GM21390 (cell line): ENCODE results near the gene RPS13.
"Not testable (repeated sequence)": the region's sequence is repeated elsewhere in the genome, so short reads cannot be mapped to it uniquely, and the experiment has no call there.

Experiments used
- ATAC-seq: cut with Tn5 transposase; IDR thresholded peaks from one replicate; pipeline ENCODE4 v1.9.1; 2021; ENCODE audit not compliant: unreplicated experiment

Gene RPS13

DNA sequence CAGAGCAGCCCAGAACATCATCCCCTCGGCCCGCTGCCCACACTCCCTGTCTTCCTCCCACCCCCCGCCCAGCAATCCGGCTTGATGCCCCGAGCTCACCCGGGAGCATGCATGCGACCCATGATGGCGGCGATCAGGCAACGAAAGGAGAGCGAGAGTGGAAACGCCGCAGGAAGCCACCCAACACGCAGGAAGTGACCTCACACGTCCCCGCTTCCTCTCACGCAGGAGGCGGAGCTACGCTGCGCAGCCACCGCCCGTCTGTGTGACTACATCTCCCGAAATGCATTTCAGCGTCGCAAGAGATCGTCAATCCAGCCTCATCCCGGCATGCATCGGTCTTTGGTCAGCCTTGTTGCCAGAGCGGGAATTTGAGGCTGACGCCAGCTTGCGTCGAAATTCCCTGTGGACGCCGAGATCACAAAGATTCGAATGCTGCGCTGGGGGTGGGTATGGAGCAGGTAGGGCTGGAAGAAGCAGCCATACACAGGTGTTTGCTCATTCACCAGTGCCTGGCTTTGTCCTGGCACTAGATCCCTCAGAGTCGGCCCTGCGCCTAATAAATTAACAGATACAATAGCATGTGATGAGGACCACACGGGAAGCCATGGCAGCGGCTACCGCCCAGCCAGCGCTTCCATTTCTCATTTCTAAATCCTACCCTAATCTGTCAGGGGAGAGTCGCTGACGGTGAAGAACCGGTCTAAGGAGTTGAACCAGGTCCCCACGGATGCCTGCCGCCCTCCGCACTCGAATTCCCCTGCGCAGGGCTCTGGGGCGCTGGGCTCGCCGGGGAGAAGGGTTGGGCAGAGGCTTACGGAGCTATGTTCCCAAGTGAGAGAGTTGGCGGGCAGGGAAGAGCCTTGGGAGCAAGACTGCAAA lies at the start of gene RPS13:
TSS of gene RPS13 (minus strand) at position 148 of the 882 bp plus-strand sequence. CDS start at position 122, 26 bp downstream.
- peak; percentile 95 for ATAC-seq

DNA sequence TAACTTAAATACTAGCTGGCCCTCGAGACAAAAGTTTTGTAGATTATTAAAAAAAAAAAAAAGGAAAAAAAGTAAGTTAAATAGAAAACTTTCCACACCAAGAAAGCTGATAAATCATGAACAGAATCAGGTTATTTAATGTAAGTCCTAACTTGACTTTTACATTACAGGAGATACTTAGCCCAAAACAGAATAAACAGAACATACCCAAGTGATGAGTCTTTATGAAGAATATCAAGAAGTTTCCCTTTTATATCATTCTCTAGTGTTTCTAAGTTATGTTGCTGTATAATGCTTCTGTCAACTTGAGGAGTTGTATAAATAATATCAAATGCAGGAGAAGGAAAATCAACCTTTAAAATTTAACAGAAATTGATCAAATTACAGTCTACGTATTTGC lies 44.5 kb upstream of the RPS13 start:
- no peak for ATAC-seq

DNA sequence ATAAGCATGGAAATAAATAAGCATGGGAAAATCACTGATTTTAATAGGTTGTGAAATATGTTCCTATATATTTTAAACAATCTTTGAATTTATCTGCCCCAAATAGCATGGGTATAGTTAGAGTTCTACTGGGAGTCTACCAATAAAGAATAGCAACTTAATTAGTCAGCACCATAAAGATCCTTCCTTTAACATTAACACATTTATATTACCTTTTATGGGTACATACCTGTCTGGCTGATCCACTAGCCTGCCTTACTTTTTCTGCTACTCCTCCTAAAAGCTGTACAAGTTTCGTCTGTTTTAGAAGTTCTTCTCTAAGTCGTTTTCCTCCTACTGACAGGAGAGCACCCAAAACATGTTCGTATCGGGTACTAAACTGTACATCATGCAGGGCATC lies 39.8 kb upstream of the RPS13 start:
- no peak for ATAC-seq

DNA sequence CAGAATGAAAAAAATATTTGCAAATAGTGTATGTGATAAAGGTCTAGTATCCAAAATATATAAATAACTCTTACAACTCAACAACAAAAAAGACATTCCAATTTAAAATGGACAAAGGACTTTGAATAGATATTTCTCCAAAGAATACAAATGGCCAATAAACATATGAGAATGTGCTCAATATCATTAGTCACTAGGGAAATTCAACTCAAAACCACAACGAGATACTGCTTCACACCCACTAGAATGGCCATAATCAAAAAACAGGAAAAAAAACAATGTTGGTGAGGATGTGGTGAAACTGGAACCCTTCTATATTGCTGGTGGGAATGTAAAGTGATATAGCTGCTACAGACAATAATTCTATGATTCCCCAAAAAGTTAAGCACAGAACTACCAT lies 38.6 kb upstream of the RPS13 start:
- ATAC-seq, result no peak

DNA sequence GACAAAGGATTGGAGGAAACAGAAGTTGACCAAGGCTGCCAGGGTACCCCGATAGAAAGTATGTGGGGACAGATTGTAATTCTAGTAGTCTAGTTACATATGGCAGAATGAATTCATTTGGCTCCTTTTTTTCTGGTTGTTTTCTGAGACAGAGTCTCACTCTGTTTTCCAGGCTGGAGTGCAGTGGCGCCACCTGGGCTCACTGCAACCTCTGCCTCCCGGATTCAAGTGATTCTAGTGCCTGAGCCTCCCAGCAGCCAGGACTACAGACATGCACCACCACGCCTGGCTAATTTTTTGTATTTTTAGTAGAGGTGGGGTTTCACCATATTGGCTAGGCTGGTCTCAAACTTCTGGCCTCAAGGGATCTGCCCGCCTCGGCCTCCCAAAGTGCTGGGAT lies 30.3 kb upstream of the RPS13 start:
- not testable (repeated sequence) for ATAC-seq

DNA sequence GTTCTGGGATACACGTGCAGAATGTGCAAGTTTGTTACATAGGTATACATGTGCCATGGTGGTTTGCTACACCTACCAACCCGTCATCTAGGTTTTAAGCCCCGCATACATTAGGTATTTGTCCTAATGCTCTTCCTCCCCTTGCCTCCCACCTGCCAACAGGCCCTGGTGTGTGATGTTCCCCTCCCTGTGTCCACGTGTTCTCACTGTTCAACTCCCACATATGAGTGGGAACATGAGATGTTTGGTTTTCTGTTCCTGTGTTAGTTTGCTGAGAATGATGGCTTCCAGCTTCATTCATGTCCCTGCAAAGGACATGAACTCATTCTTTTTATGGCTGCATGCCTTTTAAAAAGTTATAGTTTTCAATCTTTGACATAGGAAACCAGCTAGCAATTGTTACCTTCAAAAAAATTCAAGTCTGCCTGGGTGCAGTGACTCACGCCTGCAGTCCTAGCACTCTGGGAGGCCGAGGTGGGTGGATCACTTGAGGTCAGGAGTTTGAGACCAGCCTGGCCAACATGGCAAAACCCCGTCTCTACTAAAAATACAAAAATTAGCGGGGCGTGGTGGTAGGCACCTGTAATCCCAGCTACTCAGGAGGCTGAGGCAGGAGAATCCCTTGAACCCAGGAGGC lies 28.1 kb upstream of the RPS13 start:
- ATAC-seq, result not testable (repeated sequence)

DNA sequence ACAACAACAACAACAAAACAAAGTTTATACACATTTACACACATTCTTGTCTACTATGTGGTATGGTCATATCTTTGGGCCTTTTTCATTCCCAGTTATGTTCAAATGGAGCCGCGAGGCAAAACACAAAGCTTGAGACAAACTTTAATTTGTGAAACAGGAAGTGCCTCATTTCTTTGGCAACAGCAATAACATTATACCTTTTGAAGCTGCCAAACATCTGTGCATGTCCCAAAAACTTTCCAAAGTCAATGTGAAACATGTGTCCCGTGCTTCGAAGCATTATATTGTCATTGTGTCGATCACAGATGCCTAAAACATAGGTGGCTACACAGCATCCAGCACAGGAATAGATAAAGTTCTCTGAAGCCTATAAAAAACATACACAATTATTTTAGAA lies 25.0 kb upstream of the RPS13 start:
- ATAC-seq, result no peak

DNA sequence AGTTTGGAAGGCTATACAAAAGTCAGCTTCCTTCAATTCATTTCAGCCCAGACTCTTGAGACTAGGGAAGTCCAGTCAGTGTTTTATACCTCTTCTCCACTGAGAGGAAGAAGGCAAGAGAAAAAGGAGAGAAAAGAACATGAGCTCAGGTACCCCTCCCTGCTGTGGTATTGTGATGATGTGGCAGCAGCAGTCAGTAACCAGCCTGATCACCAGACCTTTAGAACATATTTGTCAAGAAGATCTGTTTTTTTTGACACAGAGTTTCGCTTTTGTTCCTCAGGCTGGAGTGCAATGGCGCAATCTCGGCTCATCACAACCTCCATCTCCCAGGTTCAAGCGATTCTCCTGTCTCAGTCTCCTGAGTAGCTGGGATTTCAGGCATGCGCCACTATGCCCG lies 21.2 kb upstream of the RPS13 start:
- ATAC-seq, result no peak

DNA sequence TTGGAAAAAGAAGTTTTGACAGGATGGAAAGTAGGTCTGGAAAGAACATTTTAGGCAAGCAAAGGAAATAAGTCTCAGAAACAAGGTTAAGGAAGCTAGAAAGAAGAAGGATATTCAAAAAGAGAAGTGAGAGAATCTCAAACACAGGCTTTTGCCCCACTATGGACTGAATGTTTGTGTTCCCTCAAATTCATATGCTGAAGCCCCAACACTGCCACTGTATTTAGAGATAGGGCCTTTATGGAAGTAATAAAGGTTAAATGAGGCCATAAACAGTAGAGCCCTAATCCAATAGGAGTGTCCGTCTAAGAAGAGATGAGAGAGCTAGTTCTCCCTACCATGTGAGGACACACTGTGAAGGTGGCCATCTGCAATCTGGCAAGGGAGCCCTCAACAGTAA lies 20.6 kb upstream of the RPS13 start:
- no peak for ATAC-seq

DNA sequence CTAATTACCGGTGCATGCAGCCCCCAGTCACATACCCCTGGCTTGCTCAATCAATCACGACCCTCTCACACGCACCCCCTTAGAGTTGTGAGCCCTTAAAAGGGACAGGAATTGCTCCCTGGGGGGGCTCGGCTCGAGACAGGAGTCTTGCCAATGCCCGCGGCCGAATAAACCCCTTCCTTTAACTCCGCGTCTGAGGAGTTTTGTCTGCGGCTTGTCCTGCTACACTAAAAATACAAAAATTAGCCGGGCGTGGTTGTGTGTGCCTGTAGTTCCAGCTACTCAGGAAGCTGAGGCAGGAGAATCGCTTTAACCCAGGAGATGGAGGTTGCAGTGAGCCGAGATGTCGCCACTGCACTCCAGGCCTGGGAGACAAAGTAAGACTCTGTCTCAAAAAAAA lies 8.5 kb upstream of the RPS13 start:
- not testable (repeated sequence) for ATAC-seq

DNA sequence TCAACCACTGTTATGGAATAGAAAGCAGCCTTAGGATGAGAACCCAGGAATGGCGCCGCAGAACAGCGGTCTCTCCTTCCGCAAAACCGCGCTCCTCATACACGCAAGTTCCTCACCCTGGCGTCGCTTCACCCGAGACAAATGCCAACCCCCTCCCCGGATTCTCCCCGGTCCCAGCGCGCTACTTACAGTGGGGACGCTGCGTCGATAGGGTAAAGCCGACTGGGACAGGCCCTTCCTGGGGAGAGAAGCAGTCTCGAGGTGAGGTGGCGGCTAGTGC lies 287 bp downstream of the RPS13 start:
- ATAC-seq, result peak; percentile 14

DNA sequence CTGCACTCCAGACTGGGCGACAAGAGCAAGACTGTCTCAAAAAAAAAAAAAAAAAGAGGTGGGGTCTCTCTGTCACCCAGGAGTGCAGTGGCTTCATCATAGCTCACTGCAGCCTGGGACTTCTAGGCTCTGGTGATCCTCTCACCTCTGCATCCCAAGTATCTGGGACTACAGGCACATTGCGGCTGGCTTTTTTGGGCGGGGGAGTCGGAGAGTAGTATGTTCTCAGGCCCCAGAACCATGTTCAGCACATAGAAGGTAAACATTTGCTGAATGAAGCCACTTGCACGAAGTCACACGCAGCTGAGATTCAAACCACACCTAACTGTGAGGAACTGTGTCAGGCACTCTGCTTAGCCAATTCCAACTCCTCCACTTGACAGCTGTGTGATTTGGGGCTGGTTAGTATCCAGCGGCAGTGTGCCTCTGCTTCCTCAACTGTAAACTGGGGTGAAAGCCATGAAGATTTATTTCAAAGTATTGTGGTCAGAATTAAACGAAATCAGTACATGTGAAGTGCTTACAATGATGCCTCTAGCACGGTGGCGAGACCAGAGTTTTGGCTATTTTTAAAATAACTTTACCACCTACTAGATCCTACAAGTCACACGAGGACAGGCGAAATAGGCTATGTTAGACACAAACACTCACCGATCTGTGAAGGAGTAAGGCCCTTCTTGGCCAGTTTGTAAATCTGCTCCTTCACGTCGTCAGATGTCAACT lies 789 bp downstream of the RPS13 start:
- ATAC-seq, result no peak

DNA sequence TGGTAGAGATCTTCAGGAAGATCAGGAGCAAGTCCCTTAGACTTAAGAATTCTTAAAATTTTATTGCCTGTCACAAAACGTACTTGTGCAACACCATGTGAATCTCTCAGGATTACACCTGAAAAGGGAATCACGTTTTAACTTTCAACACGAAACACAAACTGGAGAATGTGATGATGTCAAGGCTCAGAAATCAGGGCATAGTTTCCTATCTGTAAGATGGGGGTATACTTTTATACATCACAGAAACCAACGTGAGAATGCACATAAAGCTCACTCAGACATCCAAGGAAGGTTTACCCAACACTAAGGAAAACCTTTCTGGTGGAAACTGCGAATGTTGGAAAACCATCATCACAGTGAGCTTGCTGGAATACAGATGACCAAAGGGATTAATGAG lies 2.0 kb downstream of the RPS13 start:
- ATAC-seq, result no peak

DNA sequence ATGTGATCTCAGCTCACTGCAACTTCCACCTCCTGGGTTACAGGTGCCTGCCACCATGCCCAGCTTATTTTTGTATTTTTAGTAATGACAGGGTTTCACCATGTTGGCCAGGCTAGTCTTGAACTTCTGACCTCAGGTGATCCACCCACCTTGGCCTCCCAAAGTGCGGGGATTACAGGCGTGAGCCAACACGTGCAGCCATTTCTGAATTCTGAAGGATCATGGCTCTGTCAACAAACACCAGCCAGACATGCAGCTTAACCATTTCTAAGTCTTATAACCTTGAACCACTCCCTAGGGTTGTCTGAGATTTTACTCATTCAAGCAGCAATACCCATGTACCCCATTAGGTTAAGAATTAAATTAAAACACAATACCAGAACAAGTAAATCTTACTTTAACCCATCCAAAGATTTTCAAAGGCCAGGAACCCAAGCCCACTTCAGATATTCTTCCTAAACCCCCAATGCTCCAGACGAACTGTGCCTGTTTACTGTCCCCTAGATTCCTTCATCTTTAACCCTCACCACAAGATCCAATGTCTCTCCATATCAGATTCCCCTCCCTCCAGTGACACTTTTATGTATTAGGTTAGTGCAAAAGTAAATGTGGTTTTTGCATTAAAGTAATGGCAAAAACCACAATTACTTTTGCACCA lies 4.0 kb downstream of the RPS13 start:
- ATAC-seq, result no peak

DNA sequence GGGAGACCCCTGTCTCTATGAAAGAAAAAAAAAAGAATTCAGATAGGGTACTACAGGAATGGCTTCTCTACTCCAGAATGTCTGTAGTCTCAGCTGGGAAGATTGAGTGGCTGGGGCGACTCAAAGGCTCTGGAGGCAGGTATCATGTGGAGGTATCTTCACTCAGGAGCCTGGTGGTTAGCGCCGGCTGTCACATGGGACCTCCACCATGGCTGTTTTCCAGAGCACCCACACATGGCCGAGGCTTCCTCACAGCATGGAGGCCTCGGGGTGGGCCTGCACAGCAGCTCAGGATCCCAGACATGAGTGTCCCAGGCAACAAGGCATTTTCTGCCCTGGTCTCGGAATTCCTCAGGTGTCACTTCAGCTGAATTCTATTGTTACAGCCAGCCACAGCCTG lies 10.1 kb downstream of the RPS13 start:
- ATAC-seq, result no peak

DNA sequence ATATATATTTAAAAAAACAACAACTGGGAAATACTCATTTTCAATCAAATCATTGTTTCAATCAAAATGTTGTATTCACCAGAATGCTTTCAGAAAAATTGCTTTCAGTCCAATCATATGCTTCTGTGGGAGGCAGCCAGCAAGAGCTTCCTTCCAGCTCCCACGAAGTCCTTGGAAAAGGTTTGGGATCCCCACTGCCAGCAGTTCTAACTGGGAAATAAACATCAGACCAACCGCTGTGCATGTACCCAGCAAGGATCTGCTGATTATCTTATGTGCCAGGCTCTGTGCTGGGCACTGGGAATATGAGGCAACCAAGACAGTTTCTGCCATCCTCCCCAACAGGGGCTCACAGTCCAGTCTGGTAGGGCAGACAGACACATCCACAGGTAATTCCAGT lies 10.8 kb downstream of the RPS13 start:
- no peak for ATAC-seq

DNA sequence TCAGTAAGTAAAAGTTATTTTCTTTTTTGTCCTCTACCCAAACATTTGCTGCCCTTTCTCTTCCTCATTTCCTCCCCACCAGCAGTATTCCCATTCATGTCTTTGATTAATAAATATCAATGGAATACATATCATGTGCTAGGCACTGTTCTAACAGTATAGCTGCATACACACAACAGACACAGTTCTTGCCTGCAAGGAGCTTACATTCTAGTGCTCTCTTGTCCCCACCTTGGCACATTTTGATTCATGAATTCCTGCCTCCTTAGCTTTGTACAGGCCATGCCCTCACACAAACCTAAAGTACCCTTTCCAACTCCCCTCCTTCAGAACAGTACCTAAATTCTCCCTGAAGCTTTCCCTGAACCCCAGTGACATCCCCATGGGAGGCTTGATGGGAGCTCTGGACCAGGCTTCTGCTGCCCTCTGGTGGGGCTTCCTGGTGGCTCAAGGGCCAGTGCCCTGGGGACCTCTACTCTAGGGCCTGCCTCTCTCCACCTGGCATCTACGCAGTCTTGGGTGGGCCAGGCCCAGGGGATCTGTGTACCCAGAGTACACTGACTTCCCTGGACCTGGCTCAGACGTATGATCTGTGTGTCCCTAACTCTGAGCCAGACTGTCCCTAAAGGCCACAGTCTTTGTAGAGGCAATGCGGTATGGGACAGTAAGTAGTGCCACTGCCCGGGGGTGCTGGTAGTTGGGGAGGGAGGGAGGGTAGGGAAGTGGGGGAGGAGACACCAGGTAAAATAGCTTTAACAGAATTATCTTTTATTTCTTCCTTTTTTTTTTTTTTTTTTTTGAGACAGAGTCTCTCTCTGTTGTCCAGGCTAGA lies 14.1 kb downstream of the RPS13 start:
- peak; percentile 76 for ATAC-seq

DNA sequence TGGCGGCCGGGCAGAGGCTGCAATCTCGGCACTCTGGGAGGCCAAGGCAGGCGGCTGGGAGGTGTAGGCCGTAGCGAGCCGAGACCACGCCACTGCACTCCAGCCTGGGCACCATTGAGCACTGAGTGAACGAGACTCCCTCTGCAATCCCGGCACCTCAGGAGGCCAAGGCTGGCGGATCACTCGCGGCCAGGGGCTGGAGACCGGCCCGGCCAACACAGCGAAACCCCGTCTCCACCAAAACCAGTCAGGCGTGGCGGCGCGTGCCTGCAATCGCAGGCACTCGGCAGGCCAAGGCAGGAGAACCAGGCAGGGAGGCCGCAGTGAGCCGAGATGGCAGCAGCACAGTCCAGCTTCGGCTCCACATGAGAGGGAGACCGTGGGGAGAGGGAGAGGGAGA lies 26.3 kb downstream of the RPS13 start:
- ATAC-seq, result not testable (repeated sequence)

DNA sequence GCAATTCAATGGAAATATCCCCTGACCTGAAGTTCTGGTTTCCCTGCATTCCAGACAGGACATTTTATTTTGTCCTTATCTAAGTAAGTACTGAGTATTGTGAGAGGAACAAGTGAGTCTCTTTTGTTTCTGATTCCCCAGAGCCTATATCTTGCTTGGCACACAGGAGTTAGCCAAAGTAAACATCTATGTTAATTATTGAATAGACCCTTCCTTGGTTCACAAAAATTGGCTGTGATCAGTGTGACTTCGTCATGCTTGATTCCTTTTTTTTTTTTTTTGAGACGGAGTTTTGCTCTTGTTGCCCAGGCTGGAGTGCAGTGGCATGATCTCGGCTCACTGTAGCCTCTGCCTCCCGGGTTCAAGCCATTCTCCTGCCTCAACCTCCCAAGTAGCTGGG lies 29.0 kb downstream of the RPS13 start:
- not testable (repeated sequence) for ATAC-seq

DNA sequence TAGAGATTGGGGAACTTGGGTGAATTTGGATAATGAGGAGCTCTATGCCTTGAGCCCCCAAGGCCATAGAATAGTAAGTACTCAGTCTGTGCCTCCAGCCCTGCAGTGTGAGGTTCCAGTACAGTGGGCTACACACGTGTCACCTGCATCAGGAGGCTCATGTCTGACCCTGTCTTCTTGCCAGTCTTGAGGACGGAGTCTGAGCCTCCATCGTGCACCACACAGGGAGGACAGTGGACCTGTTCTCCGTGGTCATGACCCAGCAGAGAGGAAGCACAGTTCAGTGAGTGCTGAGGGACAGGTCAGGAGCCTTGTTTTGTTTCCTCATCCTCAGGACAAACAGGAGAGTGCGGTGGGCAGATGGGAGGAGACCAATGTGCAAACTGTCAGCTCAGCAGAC lies 30.8 kb downstream of the RPS13 start:
- ATAC-seq, result no peak
